GM21367 (cell line): ENCODE results near the gene NLRX1.
"Not testable (repeated sequence)": the region's sequence is repeated elsewhere in the genome, so short reads cannot be mapped to it uniquely, and the experiment has no call there.

Experiments
- ATAC-seq: cut with Tn5 transposase; IDR thresholded peaks from one replicate; pipeline ENCODE4 v1.9.1; 2021; ENCODE audit not compliant: unreplicated experiment

Gene NLRX1

DNA sequence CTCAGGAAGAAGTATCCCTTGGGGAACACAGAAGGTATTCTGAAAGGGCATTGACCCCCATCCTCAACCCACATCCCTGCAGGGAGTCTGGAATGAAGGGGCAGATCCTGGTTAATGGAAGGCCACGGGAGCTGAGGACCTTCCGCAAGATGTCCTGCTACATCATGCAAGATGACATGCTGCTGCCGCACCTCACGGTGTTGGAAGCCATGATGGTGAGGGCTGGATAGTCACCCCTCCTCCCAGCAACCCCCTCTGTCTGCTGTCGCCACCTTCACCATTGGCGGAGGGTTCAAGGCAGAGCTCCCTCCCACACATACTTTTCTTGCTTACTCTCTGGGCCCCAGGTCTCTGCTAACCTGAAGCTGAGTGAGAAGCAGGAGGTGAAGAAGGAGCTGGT is 14.3 kb upstream of the NLRX1 start:
- ATAC-seq: no peak

GRCh38 chr11:119155733-119156492 is 12.6 kb upstream of the NLRX1 start:
- ATAC-seq: no peak

DNA sequence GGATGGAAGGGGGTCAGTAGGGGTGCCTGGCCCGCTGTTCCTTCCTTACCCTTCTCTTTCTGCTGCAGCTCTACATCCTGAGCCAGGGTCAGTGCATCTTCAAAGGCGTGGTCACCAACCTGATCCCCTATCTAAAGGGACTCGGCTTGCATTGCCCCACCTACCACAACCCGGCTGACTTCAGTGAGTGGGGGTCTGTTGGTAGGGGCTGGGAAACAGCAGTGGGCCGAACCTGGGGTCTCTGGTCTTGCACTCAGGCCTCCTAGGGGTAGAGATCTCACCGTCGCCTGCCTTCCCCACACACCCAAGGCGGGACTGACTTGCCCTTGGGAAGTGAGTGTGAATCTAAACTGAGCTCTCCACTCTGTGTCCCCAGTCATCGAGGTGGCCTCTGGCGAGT is 12.0 kb upstream of the NLRX1 start:
- no peak for ATAC-seq

GRCh38 chr11:119157063-119157462 is 11.5 kb upstream of the NLRX1 start:
- ATAC-seq: no peak

GRCh38 chr11:119158467-119158866 is 10.1 kb upstream of the NLRX1 start:
- ATAC-seq: no peak

DNA sequence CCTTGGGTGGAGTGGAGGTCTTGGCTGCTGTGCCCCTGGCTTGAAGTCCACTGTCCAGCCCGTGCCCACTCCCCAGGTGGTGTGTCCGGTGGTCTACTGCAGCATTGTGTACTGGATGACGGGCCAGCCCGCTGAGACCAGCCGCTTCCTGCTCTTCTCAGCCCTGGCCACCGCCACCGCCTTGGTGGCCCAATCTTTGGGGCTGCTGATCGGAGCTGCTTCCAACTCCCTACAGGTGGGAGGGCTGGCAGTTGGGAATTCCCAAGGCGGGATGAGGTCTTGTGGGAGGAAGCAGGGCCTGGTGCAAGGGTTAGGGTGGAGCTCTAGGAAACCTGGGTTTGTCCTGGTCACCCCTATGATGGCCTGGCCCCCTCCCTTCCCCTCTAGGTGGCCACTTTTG is 8.4 kb upstream of the NLRX1 start:
- no peak for ATAC-seq

DNA sequence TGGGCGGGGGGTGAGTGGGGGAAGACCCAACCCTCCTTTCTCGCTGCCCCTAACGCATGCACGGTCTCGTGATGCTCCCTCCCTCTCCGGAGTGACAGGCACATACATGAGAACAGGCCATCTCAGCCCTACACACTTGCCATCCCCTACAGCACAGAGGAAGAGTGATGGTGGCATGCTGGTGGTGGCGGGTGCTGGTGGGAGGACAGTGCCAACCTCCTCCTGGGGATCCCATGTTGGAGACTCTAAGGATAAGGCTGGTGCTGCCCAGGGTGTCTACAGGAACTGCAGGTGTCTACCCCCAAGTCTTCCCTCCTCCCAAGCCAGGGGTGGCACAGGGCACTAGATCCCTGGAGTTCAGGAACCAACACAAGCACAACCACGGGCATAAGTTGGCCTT is 6.7 kb upstream of the NLRX1 start:
- ATAC-seq: no peak

- no peak for ATAC-seq
Measured at GRCh38 chr11:119166368-119167076, 2.0 kb upstream of the NLRX1 start.

- ATAC-seq: not testable (repeated sequence)
Measured at GRCh38 chr11:119167077-119167458, 1.5 kb upstream of the NLRX1 start.

DNA sequence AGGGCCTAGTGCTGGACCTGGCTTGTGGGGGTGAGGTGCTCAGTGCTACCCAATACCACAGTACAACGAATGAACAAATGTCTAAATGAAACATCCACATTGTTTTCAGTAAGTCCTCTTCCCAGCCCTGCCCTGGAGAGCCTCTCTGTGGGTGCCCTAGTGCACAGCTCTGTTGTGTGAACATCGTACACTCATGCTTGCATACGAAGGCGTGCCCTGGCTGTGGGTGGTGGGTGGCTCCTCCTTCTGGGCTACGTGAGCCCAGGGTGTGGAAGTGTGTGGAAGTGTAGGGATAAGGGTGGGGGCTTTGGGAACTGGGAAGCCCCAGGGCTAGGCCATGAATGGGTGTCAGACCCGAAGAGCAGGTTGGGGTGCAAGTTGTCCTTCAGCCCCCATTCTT is 592 bp upstream of the NLRX1 start:
- ATAC-seq: no peak

DNA sequence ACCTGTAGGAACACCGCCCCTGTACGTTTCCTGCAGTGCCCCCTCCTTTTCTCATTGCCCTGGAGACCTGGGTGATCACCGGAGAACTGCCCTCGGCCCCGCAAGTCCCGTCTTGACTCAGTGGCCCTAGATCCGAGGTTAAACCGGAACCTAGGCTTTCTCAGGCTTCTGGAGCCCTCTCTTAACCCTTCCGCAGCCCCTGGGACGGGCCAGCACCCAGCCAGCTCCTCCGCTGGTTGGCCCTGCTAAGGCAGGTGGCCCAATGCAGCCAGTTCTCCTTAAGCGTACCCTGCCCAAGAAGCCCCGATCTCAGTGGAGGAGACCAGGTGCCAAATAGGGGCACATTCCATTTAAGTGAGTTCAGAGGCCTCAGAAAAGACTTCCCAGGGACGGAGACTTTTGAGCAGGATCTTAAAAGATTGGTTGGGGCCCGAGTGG is 776 bp downstream of the NLRX1 start:
- peak; percentile 17 for ATAC-seq

DNA sequence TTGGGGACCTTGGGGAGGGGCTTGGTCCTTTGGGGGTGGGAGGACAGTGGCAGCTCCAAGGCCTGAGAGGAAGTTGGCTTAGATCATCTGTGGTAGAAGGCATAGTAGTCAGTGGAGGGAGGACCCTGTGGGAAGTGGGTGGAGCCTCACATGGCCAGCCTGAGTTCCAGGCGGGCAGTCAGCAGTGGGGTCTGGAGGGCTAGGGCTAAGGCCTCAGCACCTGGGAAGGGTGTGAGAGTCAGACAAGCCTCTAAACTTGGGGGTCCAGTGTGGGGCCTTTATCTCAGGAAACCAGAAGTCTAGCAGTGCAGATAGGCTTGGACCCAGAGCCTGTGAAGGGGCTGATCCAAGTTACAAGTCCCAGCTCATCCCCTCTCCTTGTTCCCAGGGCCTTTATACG is 4.0 kb downstream of the NLRX1 start:
- no peak for ATAC-seq

GRCh38 chr11:119173453-119173852 is 4.9 kb downstream of the NLRX1 start:
- ATAC-seq: no peak

DNA sequence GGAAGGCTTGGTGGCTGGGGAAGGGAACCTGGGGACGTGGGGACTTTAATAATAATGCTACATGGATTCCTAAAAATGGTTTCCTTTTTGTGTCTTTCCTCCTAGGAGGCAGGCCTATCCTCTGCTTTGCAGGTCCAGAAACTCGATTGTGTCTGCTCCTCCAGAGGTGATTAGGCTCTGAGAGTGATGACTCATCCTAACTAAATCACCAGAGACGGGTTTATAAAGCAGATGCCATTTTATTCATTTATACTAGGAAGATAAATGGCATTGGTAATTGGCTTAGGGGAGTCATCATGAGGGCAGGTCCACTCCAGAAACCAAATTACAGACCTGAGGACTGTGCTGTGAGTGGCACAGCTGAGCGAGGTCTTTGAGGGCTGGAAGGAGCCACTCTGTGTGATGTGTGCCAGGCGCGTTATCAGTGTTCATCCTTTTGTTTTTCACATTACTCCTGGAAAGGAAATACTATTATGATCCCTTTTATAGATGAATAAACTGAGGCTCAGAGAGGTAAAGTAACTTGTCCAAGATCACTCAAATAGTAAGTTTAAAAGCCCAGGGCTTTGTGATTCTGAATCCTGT is 7.1 kb downstream of the NLRX1 start:
- no peak for ATAC-seq

DNA sequence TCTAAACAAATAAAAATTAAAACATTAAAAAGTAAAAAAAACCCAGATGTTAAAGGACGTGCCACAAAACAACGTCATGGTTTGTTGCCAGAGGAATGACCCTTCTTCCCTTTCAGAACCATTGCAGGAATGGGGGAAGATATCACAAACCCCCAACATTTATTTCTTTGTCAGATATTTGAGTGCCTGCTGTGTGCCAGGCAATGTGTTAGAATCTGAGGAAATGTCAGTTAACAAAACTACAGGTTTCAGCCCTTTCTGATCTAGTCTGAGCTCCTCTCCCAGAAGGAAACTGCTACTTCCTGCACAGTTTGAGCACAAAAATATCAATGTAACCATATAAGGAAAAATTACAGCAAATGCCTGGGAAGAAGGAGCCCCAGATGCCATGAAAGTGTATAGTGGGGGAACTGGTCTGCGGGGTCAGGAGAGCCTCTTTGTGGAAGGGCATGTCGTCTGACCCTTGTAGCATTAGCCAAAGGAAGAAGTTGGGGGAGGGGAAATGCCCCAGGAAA is 9.7 kb downstream of the NLRX1 start:
- no peak for ATAC-seq

DNA sequence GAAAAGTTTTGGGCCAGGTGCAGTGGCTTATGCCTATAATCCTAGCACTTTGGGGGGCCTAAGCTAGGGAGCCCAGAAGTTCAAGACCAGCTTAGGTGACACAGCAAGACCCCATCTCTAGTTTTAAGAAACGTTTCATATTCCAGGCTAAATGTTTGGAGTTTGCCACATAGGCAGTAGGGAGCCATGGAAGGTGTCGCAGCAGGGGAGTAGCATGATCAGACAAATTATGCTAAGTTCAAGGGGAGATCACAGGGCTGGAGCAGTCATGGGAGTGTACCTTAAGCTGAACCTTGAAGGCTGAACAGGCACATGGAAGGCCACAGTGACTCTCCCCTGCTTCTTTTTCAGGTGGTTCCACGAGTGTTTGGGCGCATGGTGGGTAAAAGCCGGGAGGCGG is 10.8 kb downstream of the NLRX1 start:
- ATAC-seq: no peak

- ATAC-seq: no peak
Measured at GRCh38 chr11:119179983-119180382, 11.5 kb downstream of the NLRX1 start.

GRCh38 chr11:119180729-119181676 is 12.5 kb downstream of the NLRX1 start:
- no peak for ATAC-seq

DNA sequence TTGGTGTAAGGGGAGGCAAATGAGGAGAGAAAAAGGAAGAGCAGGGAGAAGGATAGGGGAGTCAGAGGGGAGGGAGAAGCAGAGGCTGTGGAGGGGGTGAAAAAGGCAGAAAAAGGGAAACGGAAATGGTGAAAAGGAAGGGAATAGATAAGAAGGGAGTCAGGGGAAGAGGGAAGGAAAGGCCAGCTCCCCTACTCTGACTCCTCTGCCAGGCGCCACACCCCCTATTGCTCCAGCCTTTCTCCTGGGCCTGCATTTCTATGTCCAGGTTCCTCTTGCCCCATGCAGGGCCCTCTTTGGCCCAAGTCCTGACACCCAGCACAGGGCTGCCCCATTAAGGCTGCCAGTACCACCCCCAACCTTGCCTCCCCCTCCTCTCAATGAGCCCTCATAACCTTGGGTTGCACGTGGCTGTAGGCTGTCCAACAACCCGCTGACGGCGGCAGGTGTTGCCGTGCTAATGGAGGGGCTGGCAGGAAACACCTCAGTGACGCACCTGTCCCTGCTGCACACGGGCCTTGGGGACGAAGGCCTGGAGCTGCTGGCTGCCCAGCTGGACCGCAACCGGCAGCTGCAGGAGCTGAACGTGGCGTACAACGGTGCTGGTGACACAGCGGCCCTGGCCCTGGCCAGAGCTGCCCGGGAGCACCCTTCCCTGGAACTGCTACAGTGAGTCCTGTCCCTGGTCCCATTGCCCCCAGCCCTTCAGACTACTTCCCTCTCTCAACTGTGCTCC is 13.3 kb downstream of the NLRX1 start:
- no peak for ATAC-seq

DNA sequence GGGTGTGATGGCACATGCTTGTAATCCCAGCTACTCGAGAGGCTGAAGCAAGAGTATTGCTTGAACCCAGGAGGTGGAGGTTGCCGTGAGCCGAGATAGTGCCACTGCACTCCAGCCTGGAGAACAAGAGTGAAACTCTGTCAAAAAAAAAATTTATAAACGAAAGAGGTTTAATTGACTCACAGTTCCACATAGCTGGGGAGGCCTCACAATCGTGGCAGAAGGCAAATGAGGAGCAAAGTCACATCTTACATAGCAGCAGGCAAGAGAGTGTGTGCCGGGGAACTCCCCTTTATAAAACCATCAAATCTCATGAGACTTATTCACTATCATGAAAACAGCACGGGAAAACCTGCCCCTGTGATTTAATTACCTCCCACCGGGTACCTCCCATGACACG is 15.9 kb downstream of the NLRX1 start:
- ATAC-seq: not testable (repeated sequence)
